ENCODE results near the gene HPX. TPM values are rescaled to one million over a fixed set of nuclear protein-coding genes. Genes with fewer than 3 reads are reported as not detected.

The HPX gene
- total and polyA plus RNA-seq, 2 experiments from 2014 or later = 0.73 to 0.95 TPM

DNA sequence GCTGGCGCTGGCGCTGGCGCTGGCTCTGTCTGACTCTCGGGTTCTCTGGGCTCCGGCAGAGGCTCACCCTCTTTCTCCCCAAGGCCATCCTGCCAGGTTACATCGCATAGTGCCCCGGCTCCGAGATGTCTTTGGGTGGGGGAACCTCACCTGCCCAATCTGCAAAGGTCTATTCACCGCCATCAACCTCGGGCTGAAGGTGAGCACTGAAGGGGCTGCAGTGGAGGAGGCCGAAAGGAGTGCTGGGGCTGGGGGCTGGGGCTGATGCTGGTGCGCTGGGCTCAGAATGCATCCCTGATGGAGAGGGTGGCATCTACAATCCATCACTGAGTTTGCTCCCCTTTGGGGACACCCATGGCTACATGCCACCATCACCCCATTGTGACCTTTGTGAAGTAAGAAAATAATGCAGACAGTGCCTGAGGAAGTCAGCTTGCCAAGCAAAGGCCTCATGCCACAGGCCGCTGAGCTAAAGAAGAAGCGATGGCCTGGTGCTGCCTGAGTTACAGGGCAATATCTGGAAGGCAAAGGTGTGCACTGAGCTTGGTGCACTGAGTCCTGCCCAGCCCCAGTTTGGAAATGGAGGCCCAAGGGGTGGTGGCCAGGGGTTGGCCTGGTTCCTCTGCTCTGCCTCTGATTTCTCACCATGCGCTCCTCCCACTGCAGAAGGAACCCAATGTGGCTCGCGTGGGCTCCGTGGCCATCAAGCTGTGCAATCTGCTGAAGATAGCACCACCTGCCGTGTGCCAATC is 49.9 kb downstream of the HPX start:
- peak overlapping the region; percentile 44 for H3K4me3 ChIP-seq
- H3K36me3 ChIP-seq = no peaks in the 10 kb centered on the region
- H3K27ac ChIP-seq = peak overlapping the region; percentile 90
- H3K27me3 ChIP-seq = no peaks in the 10 kb centered on the region
- H3K4me1 ChIP-seq (ENCODE audit: low read depth) = peaks cover 13% of the 10 kb centered on the region
- TF ChIP-seq, protein P1, sequence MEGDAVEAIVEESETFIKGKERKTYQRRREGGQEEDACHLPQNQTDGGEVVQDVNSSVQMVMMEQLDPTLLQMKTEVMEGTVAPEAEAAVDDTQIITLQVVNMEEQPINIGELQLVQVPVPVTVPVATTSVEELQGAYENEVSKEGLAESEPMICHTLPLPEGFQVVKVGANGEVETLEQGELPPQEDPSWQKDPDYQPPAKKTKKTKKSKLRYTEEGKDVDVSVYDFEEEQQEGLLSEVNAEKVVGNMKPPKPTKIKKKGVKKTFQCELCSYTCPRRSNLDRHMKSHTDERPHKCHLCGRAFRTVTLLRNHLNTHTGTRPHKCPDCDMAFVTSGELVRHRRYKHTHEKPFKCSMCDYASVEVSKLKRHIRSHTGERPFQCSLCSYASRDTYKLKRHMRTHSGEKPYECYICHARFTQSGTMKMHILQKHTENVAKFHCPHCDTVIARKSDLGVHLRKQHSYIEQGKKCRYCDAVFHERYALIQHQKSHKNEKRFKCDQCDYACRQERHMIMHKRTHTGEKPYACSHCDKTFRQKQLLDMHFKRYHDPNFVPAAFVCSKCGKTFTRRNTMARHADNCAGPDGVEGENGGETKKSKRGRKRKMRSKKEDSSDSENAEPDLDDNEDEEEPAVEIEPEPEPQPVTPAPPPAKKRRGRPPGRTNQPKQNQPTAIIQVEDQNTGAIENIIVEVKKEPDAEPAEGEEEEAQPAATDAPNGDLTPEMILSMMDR (IDR thresholded peaks at IDR 0.05; ENCODE audit: low read depth, low read length) = no peak
- no peak for DNase-seq (ENCODE audit: low read depth in 1 of 2, low spot score in 1 of 2)
- H3K9me3 ChIP-seq (ENCODE audit: low read depth) = no peaks in the 10 kb centered on the region

DNA sequence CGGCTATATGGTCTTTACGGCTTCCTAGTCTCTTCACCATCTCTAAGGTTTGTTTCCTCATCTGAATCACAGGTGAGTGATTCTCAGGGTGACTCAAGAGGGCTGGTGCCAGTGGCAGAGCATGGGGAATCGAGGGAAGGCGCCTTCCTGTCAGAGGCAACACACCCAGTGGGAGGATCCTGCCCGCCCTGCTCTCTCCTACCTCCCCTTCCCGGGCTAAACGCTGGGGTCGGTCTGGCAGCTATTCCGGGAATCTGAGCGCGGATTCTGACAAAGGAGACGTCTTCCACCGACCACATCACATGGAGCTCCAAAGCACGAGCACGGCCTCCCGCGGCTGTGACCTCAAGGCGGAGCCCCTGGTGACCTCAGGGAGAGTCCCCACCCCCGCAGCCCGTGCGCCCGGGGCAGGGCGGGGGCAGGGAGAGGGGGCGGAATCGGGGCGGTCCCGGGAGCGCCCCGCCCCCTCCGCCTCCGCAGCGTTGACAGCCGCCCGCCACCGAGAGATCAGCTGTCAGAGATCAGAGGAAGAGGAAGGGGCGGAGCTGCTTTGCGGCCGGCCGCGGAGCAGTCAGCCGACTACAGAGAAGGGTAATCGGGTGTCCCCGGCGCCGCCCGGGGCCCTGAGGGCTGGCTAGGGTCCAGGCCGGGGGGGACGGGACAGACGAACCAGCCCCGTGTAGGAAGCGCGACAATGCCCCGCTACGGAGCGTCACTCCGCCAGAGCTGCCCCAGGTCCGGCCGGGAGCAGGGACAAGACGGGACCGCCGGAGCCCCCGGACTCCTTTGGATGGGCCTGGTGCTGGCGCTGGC is 50.7 kb downstream of the HPX start, which contains the start of gene SMPD1:
TSS of gene SMPD1 (plus strand) at position 570 of the 813 bp plus-strand sequence. CDS start at position 695, 125 bp downstream.
- peaks cover 13% of the 10 kb centered on the region for H3K4me1 ChIP-seq (ENCODE audit: low read depth)
- no peaks in the 10 kb centered on the region for H3K27me3 ChIP-seq
- TF ChIP-seq, protein P1 (IDR thresholded peaks at IDR 0.05; ENCODE audit: low read depth, low read length) = no peak
- peak; percentile 93 for DNase-seq (ENCODE audit: low read depth in 1 of 2, low spot score in 1 of 2)
- no peaks in the 10 kb centered on the region for H3K36me3 ChIP-seq
- H3K9me3 ChIP-seq (ENCODE audit: low read depth) = no peaks in the 10 kb centered on the region
- peak within 1 kb of the TSS; percentile 90 for H3K27ac ChIP-seq
- H3K4me3 ChIP-seq = peak within 1 kb of the TSS; percentile 44

DNA sequence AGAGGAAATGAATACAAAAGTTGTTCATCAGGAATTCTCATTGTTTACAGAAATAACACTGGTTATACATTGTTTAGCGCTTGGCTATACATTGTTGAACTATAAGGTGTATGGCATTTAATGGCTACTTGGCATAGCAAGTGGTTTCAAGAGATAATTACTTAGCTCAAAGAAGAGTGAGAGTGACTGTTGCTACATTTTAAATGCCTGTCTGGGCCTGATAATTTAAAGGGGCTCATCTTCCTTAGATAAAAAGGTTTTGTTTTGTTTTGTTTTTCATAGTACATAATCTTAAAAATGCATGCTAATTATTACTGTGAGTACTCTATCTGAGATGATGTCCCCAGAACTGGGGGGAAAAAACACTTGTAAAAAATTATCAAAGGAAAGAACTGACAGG is 52.0 kb downstream of the HPX start:
- DNase-seq (ENCODE audit: low read depth in 1 of 2, low spot score in 1 of 2) = no peak

DNA sequence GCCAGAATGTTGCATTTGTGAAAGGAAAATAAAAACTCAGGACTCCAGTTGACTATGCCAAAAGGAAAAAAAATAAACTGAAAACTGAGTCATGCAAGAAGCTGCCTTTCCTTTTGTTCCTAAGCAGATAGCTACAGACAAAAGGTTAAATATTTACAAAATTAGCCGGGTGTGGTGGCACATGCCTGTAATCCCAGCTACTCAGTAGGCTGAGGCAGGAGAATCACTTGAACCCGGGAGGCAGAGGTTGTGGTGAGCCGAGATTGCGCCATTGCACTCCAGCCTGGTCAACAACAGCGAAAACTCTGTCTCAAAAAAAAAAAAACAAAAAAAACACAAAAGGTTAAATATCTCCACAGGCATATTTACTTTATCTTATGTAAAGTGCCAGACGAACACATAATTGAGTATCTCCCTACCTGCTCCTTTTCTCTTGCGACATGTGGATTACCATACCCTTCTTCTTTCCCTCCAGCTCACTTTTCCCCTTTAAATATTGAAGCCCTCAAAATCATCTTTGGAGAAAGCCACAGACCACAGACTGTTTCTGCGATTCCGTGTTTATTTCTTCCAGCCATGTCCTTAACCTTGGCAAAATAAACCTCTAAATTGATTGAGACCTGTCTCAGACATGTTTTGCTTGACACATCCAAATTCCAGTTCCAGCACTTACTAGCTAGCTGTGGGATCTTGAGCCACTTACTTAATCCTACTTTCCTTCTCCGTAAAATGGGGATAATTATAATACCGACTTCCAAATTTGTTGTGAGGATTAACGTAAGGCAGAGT is 52.8 kb downstream of the HPX start:
- H3K36me3 ChIP-seq = no peaks in the 10 kb centered on the region
- H3K9me3 ChIP-seq (ENCODE audit: low read depth) = no peaks in the 10 kb centered on the region
- H3K4me3 ChIP-seq = no peak overlapping the region
- peaks cover 17% of the 10 kb centered on the region for H3K4me1 ChIP-seq (ENCODE audit: low read depth)
- peak in 1 of 2 donors; percentile 36 for DNase-seq (ENCODE audit: low read depth in 1 of 2, low spot score in 1 of 2)
- H3K27ac ChIP-seq = no peak overlapping the region
- TF ChIP-seq, protein P1 (IDR thresholded peaks at IDR 0.05; ENCODE audit: low read depth, low read length) = no peak
- no peaks in the 10 kb centered on the region for H3K27me3 ChIP-seq

More for the DNA sequence above, 52.0 kb downstream of the HPX start:
- Histone ChIP-seq H3K9me3 (ENCODE audit: low read depth) (no peaks in the 10 kb centered on the region), H3K27me3 (no peaks in the 10 kb centered on the region), H3K4me1 (ENCODE audit: low read depth) (peaks cover 15% of the 10 kb centered on the region), H3K4me3 (no peak overlapping the region), H3K27ac (peak overlapping the region; percentile 90), H3K36me3 (no peaks in the 10 kb centered on the region)
- TF ChIP-seq, protein P1 (IDR thresholded peaks at IDR 0.05; ENCODE audit: low read depth, low read length) = no peak
